Esophagus muscularis mucosa (tissue), 2 donors: ENCODE data around the gene FAM76B.

Experiments
- POLR2A ChIP-seq: fragments of 450-650 bp; IDR thresholded peaks from one replicate; pipeline ENCODE4 v1.6.1; 2017; ENCODE audit warnings: antibody characterized with exemption, moderate library complexity, mild to moderate bottlenecking, low read depth
- POLR2AphosphoS5 ChIP-seq, 2 donors: sonication (generic); formaldehyde crosslinking; IDR thresholded peaks; one replicate each; pipeline ENCODE4 v1.6.1; 2017; ENCODE audit warnings: antibody characterized with exemption in 2 of 2

GRCh38 chr11:95750101-95750500 lies 39.5 kb downstream of the FAM76B start:
- no peak for TF ChIP-seq POLR2AphosphoS5 (IDR thresholded peaks at IDR 0.05)
- no peak for TF ChIP-seq POLR2A
